Epithelial cell of proximal tubule (primary cell): Measurements from ENCODE around the gene ENHO. TPM values are rescaled to one million over a fixed set of nuclear protein-coding genes. Genes with fewer than 3 reads are reported as not detected.

Experiments used
- DNase-seq: peaks from one replicate; pipeline ENCODE4 v3.0.0-alpha.2; 2011; ENCODE audit warnings: low read depth
- H3K4me3 ChIP-seq: 2 replicates; pipeline ENCODE4 v1.5.1; 2011; ENCODE audit warnings: low read depth, mild to moderate bottlenecking, low read length
- total RNA-seq: library from RNA; depleted of rRNA; stranded (reverse); fragments of >200 nt; gene quantifications from 2 replicates; pipeline ENCODE4 v1.2.3, GENCODE V29; 2015
- TF ChIP-seq, protein P1 (sequence below): conservative IDR thresholded peaks from 2 replicates; pipeline ENCODE4 v1.5.1; 2012; ENCODE audit warnings: low read depth, mild to moderate bottlenecking, low read length

The ENHO gene
- total RNA-seq, 1 donor from 2014 or later = 0.75 TPM

DNA sequence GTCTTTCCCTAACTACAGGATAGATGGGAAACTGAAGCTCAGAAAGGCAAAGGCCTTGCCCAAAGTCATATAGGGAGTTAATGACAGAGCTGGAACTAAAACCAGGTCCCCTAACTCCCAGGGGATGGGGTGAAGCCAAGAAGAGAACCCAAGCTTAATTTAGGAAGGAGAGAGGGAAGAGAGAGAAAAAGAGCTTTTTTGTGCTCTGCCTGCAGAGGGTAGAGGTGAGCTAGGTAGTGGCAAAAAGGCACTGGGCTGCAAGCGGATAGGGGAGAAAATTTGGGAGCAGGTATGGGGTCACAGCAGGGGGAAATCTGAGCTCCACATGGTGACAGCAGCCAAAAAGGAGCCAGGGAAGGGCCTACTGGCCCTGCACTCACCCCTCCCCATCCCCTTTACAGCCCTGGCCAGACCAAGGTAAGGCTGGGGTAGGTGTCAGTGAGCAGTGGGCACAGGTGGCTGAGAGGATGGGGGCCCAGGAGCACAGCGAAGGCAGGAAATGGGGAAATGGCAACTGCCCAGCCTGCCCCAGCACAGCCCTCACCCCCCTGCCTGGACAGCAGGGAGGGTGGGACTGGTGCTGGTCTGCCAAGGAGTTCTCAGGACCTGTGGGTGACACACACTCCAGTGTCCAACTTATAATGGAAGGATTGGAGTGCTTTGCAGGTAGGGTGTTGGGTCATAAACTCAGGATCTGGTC lies 3.3 kb downstream of the ENHO start:
- TF ChIP-seq, protein P1, sequence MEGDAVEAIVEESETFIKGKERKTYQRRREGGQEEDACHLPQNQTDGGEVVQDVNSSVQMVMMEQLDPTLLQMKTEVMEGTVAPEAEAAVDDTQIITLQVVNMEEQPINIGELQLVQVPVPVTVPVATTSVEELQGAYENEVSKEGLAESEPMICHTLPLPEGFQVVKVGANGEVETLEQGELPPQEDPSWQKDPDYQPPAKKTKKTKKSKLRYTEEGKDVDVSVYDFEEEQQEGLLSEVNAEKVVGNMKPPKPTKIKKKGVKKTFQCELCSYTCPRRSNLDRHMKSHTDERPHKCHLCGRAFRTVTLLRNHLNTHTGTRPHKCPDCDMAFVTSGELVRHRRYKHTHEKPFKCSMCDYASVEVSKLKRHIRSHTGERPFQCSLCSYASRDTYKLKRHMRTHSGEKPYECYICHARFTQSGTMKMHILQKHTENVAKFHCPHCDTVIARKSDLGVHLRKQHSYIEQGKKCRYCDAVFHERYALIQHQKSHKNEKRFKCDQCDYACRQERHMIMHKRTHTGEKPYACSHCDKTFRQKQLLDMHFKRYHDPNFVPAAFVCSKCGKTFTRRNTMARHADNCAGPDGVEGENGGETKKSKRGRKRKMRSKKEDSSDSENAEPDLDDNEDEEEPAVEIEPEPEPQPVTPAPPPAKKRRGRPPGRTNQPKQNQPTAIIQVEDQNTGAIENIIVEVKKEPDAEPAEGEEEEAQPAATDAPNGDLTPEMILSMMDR = no peak
- no peak overlapping the region for H3K4me3 ChIP-seq
- no peak for DNase-seq

- no peak for DNase-seq
- TF ChIP-seq, protein P1 = no peak
- no peak overlapping the region for H3K4me3 ChIP-seq
Measured at GRCh38 chr9:34518896-34519295, 3.9 kb downstream of the ENHO start.

DNA sequence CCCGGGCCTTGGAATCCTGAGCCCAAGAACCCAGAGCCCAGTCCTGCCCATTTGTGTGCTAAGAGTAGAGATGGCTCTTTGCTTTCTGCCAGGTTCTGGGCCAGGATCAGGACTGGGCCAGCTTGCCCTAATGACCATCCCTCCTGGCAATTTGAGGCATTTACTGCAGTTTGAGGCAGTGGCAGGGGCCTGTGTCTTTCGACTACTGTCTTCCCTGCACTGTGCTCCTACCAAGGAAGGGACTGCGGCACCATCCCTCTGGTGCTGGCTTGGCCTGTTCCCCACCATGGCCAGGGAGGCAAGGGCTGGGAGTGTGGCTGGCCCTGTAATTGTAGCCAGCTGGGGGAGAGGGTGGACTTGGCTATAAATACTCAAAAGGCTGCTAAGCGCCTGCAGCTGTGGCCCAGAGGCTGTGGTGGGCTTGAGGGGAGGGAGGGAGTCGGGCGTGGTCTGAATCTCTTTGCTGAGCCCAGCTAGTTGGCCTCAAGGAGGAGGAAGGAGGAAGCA lies 4.6 kb downstream of the ENHO start:
- no peak overlapping the region for H3K4me3 ChIP-seq
- TF ChIP-seq, protein P1 = no peak
- no peak for DNase-seq

DNA sequence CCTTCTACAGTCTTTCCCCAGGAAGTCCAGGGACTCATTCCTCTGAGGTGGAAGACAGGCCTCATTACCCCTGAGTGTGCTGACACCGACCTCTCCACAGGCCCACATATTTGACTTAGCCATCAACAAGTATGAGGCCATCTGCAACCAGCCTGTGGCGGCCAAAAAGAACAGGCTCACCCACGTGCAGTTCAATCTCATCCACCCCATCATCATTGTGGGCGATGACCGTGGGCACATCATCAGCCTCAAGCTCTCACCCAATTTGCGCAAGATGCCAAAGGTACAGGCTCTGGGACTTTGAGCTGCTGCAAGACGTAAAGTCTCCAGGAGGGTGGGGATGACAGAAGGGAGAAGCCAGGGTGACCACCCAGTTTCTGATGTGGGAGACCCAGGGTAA lies 5.6 kb downstream of the ENHO start:
- no peak overlapping the region for H3K4me3 ChIP-seq
- no peak for DNase-seq
- TF ChIP-seq, protein P1 = no peak

DNA sequence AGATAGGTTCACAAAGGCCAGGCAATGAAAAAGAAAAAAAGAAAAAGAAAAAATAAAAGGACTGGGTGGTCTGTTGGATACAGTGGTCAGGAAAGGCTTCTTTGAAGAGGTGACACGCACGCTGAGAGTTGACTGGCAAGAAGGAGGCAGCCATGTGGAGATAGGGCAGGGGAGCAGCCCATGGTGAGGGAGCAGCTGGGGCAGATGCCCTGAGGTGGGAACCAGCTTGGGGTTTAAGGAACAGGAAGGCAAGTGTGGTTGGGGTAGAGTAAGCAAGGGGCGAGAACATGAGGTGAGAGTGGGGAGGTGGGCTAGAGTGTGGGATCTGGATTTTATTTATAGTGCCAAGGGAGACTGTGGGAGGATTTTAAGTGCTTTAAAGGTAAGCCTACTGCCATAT lies 6.8 kb downstream of the ENHO start:
- TF ChIP-seq, protein P1 = no peak
- no peak overlapping the region for H3K4me3 ChIP-seq
- DNase-seq = no peak

DNA sequence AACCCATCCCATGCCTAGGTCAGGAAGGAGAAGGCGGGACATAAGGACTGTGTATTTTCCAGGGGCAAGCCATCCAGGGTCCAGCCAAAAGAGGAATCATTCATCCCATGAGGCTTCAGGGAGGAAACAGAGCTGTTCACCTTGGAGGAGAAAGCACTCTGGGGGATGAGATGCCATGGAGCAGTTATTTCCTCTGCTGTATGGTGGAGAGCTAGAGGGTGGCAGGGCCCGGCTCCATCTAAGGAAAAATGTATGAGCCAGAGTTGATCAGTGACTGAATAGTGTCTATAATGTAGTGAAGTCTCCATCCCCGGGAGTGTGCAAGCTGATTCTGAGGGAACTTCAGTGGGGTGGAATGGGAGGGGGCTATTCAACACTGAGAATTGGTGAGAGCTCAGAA lies 8.0 kb downstream of the ENHO start:
- no peak overlapping the region for H3K4me3 ChIP-seq
- TF ChIP-seq, protein P1 = no peak
- DNase-seq = no peak

DNA sequence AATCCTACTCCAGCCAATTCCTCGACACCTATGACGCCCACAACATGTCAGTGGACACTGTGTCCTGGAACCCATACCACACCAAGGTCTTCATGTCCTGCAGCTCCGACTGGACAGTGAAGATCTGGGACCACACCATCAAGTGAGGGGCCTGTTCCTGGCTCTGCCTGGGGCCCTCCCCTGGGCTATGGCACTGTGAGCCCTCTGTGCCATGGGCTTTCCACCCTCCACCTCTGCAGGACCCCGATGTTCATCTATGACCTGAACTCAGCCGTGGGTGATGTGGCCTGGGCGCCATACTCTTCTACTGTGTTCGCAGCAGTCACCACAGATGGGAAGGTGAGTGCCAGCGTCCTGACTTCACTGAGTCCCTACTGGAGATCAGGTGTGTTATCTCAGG lies 8.4 kb downstream of the ENHO start:
- no peak for DNase-seq
- TF ChIP-seq, protein P1 = no peak
- H3K4me3 ChIP-seq = no peak overlapping the region
